Kidney epithelial cell (primary cell): Measurements from ENCODE around the gene RASSF5. TPM values are rescaled to one million over a fixed set of nuclear protein-coding genes. Genes with fewer than 3 reads are reported as not detected.

Experiments
- DNase-seq: peaks from one replicate; pipeline ENCODE4 v3.0.0-alpha.2; 2010; ENCODE audit warnings: low read depth
- H3K27me3 ChIP-seq: 2 replicates; pipeline ENCODE4 v1.6.0; 2011; ENCODE audit warnings: low read length; ENCODE audit not compliant: control insufficient read depth, insufficient read depth
- H3K36me3 ChIP-seq: 2 replicates; pipeline ENCODE4 v1.5.1; 2011; ENCODE audit warnings: low read length; ENCODE audit not compliant: control insufficient read depth, insufficient read depth
- H3K4me3 ChIP-seq: 2 replicates; pipeline ENCODE4 v1.5.1; 2011; ENCODE audit warnings: low read depth, mild to moderate bottlenecking, control low read depth, low read length
- CTCF ChIP-seq: IDR thresholded peaks from 2 replicates; pipeline ENCODE4 v1.5.1; 2011; ENCODE audit warnings: mild to moderate bottlenecking, moderate library complexity, low read length, control low read depth, inconsistent platforms; ENCODE audit not compliant: insufficient read depth, poor library complexity, severe bottlenecking
- total RNA-seq: library from RNA; depleted of rRNA; stranded (reverse); fragments of >200 nt; gene quantifications from 2 replicates; pipeline ENCODE4 v1.2.3, GENCODE V29; 2015

The RASSF5 gene
- total RNA-seq, 1 donor from 2014 or later: 4.2 TPM

GRCh38 chr1:206511362-206512057 lies 4.2 kb downstream of the RASSF5 start:
- TF ChIP-seq CTCF: no peak
- DNase-seq: no peak
- Histone ChIP-seq H3K27me3 (peaks cover 20% of the 10 kb centered on the region), H3K36me3 (no peaks in the 10 kb centered on the region), H3K4me3 (no peak overlapping the region)

GRCh38 chr1:206512058-206512850 lies 4.9 kb downstream of the RASSF5 start:
- no peak for TF ChIP-seq CTCF
- DNase-seq: no peak
- Histone ChIP-seq H3K27me3 (peaks cover 15% of the 10 kb centered on the region), H3K4me3 (no peak overlapping the region), H3K36me3 (no peaks in the 10 kb centered on the region)

GRCh38 chr1:206512851-206513180 lies 5.5 kb downstream of the RASSF5 start:
- H3K4me3 ChIP-seq: no peak overlapping the region
- DNase-seq: no peak
- H3K36me3 ChIP-seq: no peaks in the 10 kb centered on the region
- H3K27me3 ChIP-seq: peaks cover 13% of the 10 kb centered on the region
- no peak for TF ChIP-seq CTCF

GRCh38 chr1:206513312-206514111 lies 6.2 kb downstream of the RASSF5 start:
- no peak overlapping the region for H3K4me3 ChIP-seq
- TF ChIP-seq CTCF: no peak
- no peak for DNase-seq
- H3K36me3 ChIP-seq: no peaks in the 10 kb centered on the region
- H3K27me3 ChIP-seq: peaks cover 6% of the 10 kb centered on the region

DNA sequence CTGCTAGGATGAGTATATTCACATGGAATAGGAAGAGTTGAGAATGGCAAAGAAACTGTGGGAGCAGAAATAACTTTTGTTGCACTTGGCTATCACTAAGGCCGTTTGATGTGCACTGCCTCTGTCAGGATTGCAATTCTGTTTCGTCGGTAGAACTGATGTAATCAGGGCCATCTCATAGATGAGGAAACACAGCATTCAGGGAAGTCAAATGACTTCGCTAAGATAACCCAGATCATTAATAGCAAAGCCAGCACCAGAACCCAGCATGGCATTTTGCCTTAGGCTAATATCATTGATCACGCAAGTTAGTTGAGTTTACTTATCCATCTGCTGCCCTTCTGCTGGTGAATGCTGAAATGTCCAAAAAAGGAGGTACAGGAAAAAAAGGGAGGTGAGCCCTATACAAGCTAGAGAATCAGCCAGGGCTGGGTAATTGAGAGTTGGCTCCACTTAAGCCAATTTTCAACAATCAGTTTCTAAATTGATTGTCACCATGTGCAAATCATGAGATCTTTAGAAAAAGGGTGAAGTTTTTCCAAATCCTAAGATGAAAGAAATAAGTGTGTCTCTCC lies 7.6 kb downstream of the RASSF5 start:
- Histone ChIP-seq H3K36me3 (no peaks in the 10 kb centered on the region), H3K4me3 (no peak overlapping the region), H3K27me3 (no peaks in the 10 kb centered on the region)
- DNase-seq: no peak
- no peak for TF ChIP-seq CTCF
